Astrocyte (in vitro differentiated cells and primary cell): ENCODE data around the gene FAM131C.

Experiments used
- EZH2 ChIP-seq: IDR thresholded peaks from 2 replicates; pipeline ENCODE4 v1.6.1; 2012; ENCODE audit warnings: mild to moderate bottlenecking, low read length, inconsistent platforms; ENCODE audit not compliant: insufficient read depth
- TF ChIP-seq, protein P1 (sequence below): IDR thresholded peaks from 2 replicates; pipeline ENCODE4 v1.5.1; 2011; ENCODE audit warnings: low read depth, mild to moderate bottlenecking, inconsistent platforms, low read length, moderate library complexity; ENCODE audit not compliant: insufficient read depth

DNA sequence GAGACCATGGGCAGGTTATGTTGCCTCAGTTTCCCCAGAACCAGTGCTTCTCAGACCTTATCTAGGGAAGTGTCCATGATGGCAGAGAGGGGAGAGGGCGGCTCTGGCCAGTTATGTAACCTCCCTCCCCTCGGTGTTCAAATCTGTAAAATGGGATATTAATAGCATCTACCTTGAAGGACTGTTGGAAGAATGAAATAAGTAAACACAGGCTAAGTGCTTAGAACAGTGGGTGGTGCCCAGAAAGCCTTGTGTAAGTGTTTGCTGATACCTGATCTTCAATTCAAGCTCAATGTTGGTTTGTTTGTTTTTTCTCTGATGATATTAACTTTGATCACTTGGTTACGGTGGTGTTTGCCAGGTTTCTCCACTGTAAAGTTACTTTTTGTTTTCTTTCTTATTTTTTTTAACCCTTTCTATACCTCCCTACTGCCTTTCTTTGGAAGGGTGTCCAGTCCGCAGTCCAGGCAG lies 47.5 kb upstream of the FAM131C start:
- TF ChIP-seq, protein P1, sequence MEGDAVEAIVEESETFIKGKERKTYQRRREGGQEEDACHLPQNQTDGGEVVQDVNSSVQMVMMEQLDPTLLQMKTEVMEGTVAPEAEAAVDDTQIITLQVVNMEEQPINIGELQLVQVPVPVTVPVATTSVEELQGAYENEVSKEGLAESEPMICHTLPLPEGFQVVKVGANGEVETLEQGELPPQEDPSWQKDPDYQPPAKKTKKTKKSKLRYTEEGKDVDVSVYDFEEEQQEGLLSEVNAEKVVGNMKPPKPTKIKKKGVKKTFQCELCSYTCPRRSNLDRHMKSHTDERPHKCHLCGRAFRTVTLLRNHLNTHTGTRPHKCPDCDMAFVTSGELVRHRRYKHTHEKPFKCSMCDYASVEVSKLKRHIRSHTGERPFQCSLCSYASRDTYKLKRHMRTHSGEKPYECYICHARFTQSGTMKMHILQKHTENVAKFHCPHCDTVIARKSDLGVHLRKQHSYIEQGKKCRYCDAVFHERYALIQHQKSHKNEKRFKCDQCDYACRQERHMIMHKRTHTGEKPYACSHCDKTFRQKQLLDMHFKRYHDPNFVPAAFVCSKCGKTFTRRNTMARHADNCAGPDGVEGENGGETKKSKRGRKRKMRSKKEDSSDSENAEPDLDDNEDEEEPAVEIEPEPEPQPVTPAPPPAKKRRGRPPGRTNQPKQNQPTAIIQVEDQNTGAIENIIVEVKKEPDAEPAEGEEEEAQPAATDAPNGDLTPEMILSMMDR = no peak
- TF ChIP-seq EZH2 = no peak
